Measurements from ENCODE around the gene EPHA1. TPM values are rescaled to one million over a fixed set of nuclear protein-coding genes. Genes with fewer than 3 reads are reported as not detected.
A peak's percentile ranks its signal among the peaks of the same experiment; 100 is the strongest.
"Not testable (repeated sequence)": the region's sequence is repeated elsewhere in the genome, so short reads cannot be mapped to it uniquely, and the experiment has no call there.

Gene EPHA1
- total and polyA plus RNA-seq, 2 donors, result 1.4 to 3.2 TPM

DNA sequence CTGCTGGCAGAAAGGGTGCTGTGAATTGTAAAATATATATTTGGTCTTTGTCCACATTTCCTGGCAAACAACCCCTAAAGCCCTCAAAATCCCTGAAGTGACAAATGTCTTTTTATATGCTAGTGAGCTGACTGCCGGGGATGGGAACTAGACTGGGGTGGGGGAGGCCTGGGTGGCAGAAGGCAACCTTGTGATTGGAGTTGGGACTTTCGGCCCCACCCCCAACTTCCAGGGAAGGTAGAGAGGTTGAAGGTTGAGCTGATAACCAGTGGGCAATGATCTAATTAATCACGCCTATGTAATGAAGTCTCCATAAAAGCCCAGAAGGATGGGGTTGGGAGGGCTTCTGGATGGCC is 2.7 kb downstream of the EPHA1 start:
- 91% methylated on average over 3 of the region's 3 CpGs for WGBS
- no peak overlapping the region for H3K27ac ChIP-seq (ENCODE audit: low read depth)
- DNase-seq (ENCODE audit: extremely low spot score), result no peak
- H3K4me3 ChIP-seq (ENCODE audit: low read depth, low read length), result no peak overlapping the region
- H3K4me1 ChIP-seq (ENCODE audit: insufficient read depth), result peaks cover 3% of the 10 kb centered on the region
- H3K36me3 ChIP-seq (ENCODE audit: insufficient read depth), result no peaks in the 10 kb centered on the region

DNA sequence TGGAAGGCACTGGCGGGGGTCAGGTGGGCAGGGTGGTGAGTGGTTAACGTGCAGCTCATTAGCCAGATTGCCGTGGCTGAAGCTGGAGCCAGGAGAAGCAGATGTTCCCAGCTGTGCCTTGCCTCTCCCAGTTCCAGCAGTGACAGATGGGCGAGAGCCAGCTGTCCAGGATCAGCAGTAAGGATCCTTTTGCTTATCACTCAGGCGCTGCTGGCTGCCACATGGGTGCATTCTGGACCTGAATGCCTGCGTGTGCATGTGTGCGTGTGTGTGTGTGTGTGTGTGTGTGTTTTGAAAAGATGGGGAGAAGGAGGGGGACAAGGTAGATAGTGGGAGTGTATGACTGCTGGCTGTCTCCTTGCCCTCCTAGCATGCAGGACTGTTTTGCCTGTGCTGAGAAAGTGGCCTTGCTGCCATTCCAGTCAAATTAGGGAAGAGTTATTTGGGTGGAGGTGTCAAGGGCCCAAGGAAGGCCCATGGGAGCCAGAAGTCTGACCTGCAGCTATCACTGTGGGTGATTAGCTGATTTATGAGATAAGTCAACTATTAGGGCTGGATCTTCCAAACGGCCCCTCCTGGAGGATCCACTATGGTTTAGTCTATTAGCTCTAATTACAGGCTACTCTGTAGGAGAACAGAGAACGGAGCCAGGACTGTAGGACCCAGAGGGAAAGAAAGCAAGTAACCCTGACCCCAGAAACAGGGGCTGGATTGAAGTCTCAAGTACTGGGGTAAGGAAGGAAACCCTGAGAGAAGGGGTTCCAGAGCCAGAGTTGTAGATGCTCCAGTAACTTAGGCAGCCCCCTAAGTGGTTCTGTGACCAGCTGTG is 3.3 kb downstream of the EPHA1 start:
- no peak for DNase-seq (ENCODE audit: extremely low spot score)
- Histone ChIP-seq H3K4me3 (ENCODE audit: low read depth, low read length) (no peak overlapping the region), H3K27ac (ENCODE audit: low read depth) (peak overlapping the region; percentile 14), H3K4me1 (ENCODE audit: insufficient read depth) (peaks cover 3% of the 10 kb centered on the region), H3K36me3 (ENCODE audit: insufficient read depth) (no peaks in the 10 kb centered on the region)
- WGBS, result 47% methylated on average over 9 of the region's 9 CpGs

GRCh38 chr7:143402233-143402632 is 6.4 kb downstream of the EPHA1 start:
- 85% methylated on average over 4 of the region's 4 CpGs for WGBS
- not testable (repeated sequence) for DNase-seq (ENCODE audit: extremely low spot score); H3K4me1 ChIP-seq (ENCODE audit: insufficient read depth); H3K27ac ChIP-seq (ENCODE audit: low read depth); H3K4me3 ChIP-seq (ENCODE audit: low read depth, low read length); H3K36me3 ChIP-seq (ENCODE audit: insufficient read depth)

- Histone ChIP-seq H3K4me1 (ENCODE audit: insufficient read depth) (peaks cover 2% of the 10 kb centered on the region), H3K4me3 (ENCODE audit: low read depth, low read length) (no peak overlapping the region), H3K36me3 (ENCODE audit: insufficient read depth) (no peaks in the 10 kb centered on the region), H3K27ac (ENCODE audit: low read depth) (no peak overlapping the region)
- 89% methylated on average over 12 of the region's 12 CpGs for WGBS
- DNase-seq (ENCODE audit: extremely low spot score), result no peak
Observed at GRCh38 chr7:143401265-143401664, 7.4 kb downstream of the EPHA1 start.

GRCh38 chr7:143399642-143400041 is 9.0 kb downstream of the EPHA1 start:
- no peaks in the 10 kb centered on the region for H3K36me3 ChIP-seq (ENCODE audit: insufficient read depth)
- no peak for DNase-seq (ENCODE audit: extremely low spot score)
- 96% methylated on average over 20 of the region's 20 CpGs for WGBS
- H3K27ac ChIP-seq (ENCODE audit: low read depth), result no peak overlapping the region
- H3K4me3 ChIP-seq (ENCODE audit: low read depth, low read length), result no peak overlapping the region
- no peaks in the 10 kb centered on the region for H3K4me1 ChIP-seq (ENCODE audit: insufficient read depth)

DNA sequence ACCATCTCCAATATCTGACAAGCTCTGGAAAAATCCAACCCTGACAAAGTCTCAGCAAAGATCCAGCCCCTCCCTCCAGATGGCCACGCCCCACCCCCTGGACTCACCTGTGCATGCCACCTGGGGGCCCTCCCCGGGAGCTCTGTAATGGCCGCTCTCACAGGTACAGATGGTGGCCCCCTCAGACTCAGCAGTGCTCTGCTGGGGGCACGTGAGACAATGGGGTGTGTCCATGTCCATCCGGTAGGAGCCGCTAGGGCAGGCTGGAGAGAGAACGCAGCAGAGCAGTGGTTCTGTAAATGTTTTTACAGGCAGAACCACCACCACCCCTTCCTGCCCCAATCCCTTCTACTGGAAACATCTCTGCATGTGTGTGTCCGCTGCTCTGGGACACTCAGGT is 9.5 kb downstream of the EPHA1 start:
- Histone ChIP-seq H3K4me1 (ENCODE audit: insufficient read depth) (no peaks in the 10 kb centered on the region), H3K27ac (ENCODE audit: low read depth) (no peak overlapping the region), H3K4me3 (ENCODE audit: low read depth, low read length) (no peak overlapping the region), H3K36me3 (ENCODE audit: insufficient read depth) (no peaks in the 10 kb centered on the region)
- no peak for DNase-seq (ENCODE audit: extremely low spot score)
- WGBS, result 89% methylated on average over 8 of the region's 8 CpGs

- WGBS, result 96% methylated on average over 14 of the region's 14 CpGs
- no peak for DNase-seq (ENCODE audit: extremely low spot score)
- no peak overlapping the region for H3K27ac ChIP-seq (ENCODE audit: low read depth)
- H3K36me3 ChIP-seq (ENCODE audit: insufficient read depth), result no peaks in the 10 kb centered on the region
- H3K4me3 ChIP-seq (ENCODE audit: low read depth, low read length), result no peak overlapping the region
- no peaks in the 10 kb centered on the region for H3K4me1 ChIP-seq (ENCODE audit: insufficient read depth)
Observed at GRCh38 chr7:143398616-143399015, 10.0 kb downstream of the EPHA1 start.

GRCh38 chr7:143397710-143398530 is 10.7 kb downstream of the EPHA1 start:
- Histone ChIP-seq H3K27ac (ENCODE audit: low read depth) (no peak overlapping the region), H3K36me3 (ENCODE audit: insufficient read depth) (no peaks in the 10 kb centered on the region), H3K4me1 (ENCODE audit: insufficient read depth) (no peaks in the 10 kb centered on the region), H3K4me3 (ENCODE audit: low read depth, low read length) (no peak overlapping the region)
- 91% methylated on average over 16 of the region's 16 CpGs for WGBS
- no peak for DNase-seq (ENCODE audit: extremely low spot score)

- DNase-seq (ENCODE audit: extremely low spot score), result no peak
- Histone ChIP-seq H3K4me1 (ENCODE audit: insufficient read depth) (no peaks in the 10 kb centered on the region), H3K27ac (ENCODE audit: low read depth) (no peak overlapping the region), H3K36me3 (ENCODE audit: insufficient read depth) (no peaks in the 10 kb centered on the region), H3K4me3 (ENCODE audit: low read depth, low read length) (no peak overlapping the region)
- WGBS, result 85% methylated on average over 28 of the region's 28 CpGs
Observed at GRCh38 chr7:143396625-143397556, 11.8 kb downstream of the EPHA1 start.

DNA sequence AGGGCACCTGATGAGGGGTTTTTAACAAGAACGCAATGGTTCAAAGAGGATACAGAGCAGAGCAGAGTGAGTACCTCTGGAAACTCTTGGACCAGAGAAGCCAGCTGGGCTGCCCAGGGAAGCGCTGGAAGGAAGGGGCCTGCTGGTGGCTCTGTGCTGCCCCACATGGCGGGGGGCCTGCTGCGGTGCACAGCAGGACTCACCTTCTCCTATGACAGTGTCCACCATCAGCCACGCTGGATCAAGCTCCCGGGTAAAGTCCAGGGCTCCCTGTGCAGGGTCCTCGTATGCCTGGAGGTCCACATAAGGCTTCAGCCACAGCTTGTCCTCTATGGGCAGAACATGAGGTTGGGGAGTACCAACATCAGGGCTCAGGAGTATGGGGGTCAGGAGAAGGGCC is 12.5 kb downstream of the EPHA1 start:
- no peaks in the 10 kb centered on the region for H3K4me1 ChIP-seq (ENCODE audit: insufficient read depth)
- H3K27ac ChIP-seq (ENCODE audit: low read depth), result no peak overlapping the region
- no peak for DNase-seq (ENCODE audit: extremely low spot score)
- no peak overlapping the region for H3K4me3 ChIP-seq (ENCODE audit: low read depth, low read length)
- WGBS, result 84% methylated on average over 7 of the region's 7 CpGs
- H3K36me3 ChIP-seq (ENCODE audit: insufficient read depth), result no peaks in the 10 kb centered on the region

- no peaks in the 10 kb centered on the region for H3K36me3 ChIP-seq (ENCODE audit: insufficient read depth)
- no peak overlapping the region for H3K27ac ChIP-seq (ENCODE audit: low read depth)
- DNase-seq (ENCODE audit: extremely low spot score), result no peak
- no peak overlapping the region for H3K4me3 ChIP-seq (ENCODE audit: low read depth, low read length)
- no peaks in the 10 kb centered on the region for H3K4me1 ChIP-seq (ENCODE audit: insufficient read depth)
- 77% methylated on average over 21 of the region's 21 CpGs for WGBS
Observed at GRCh38 chr7:143395187-143396149, 13.2 kb downstream of the EPHA1 start.

DNA sequence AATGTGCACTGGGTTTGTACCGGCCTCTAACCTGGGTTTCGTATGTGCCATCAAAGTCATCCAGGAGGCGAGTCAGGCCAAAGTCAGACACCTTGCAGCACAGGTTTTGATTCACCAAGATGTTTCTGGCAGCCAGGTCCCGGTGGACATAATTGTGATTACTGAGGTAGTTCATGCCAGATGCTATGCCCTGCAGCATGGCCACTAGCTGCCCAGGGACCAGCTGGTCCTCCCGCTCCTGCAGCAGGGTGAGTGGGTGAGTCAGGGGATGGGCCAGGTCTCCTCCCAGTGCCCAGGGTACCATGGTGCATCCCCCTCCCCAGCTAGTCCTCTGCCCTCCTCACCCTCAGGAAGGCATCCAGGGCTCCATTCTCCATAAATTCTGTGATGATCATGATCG is 13.9 kb downstream of the EPHA1 start:
- H3K36me3 ChIP-seq (ENCODE audit: insufficient read depth), result no peaks in the 10 kb centered on the region
- DNase-seq (ENCODE audit: extremely low spot score), result no peak
- no peak overlapping the region for H3K27ac ChIP-seq (ENCODE audit: low read depth)
- H3K4me3 ChIP-seq (ENCODE audit: low read depth, low read length), result no peak overlapping the region
- H3K4me1 ChIP-seq (ENCODE audit: insufficient read depth), result no peaks in the 10 kb centered on the region
- 89% methylated on average over 6 of the region's 6 CpGs for WGBS
